ENCODE results near the gene MYBL2. TPM values are rescaled to one million over a fixed set of nuclear protein-coding genes. Genes with fewer than 3 reads are reported as not detected.
"Not testable (repeated sequence)": the region's sequence is repeated elsewhere in the genome, so short reads cannot be mapped to it uniquely, and the experiment has no call there.

MYBL2 gene
- total RNA-seq, 2 experiments from 2014 or later = 106 to 110 TPM

DNA sequence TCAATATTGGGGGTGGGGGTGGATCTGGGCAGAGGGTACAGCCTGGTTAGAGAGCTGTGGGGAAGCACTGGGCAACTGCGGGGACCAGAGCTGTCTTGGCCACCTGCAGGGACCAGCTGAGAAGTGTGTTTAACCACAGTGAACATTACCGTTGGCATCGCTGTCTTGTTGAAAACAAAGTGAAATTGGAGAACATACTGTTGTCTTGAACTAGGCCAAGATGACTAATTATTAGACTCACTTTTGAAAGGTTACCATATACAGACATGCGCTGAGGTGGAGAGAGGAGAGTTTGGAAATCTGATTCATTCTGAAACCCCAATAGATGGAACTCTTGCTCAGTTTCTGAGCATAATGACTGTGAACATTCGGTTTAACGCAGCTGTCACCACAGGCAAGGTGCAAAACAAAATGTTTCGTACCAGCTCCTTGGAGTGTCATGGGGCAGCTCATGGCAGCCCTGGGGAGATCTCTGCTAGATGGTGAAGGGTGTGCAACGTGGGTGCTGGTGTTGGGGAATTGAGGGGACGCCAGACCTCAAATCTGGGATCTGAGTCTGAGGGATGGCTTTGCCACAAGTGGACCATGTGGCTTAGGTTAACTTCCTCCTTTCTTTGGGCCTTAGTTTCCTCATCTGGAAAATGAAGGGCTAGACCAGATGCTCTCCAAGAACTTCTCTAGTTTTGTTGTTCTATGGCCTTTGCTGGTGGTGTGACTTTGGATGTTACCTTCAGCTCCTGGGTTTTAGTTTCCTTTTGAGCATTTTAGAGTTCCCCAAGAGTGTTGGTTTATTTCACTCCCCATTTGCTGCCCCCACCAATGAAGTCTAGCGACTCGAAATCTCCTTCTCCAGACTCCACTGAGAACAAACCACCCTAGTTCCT is 84.5 kb downstream of the MYBL2 start:
- POLR2A ChIA-PET = interaction anchor here (0.7 to 1.6 kb wide), 5 partner anchors 18 to 204 kb away, joined by 3 to 7 read pairs (median 3); no protein-coding TSS in a partner anchor
- H3K27me3 Mint-ChIP-seq = no peaks in the 10 kb centered on the region

DNA sequence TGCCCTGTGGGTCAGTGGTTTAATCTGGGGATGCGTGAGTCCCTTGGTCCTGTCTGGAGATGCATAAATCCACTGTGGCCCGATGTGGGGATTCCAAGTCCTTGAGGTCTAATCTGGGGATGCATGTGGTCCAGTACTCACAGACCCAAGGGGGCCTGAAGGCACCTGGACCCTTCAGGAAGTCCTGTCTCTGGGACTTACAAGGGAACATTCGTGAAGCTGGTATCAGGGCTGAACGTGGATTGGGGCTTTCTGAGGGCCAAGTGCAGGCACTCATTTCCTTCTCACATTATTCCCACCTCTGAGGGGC is 85.1 kb downstream of the MYBL2 start:
- Mint-ChIP-seq H3K27me3 (no peaks in the 10 kb centered on the region), H3K4me1 (peaks cover 38% of the 10 kb centered on the region), H3K36me3 (ENCODE audit: low read depth) (peaks cover 4% of the 10 kb centered on the region), H3K9me3 (peaks cover 4% of the 10 kb centered on the region), H3K27ac (peak overlapping the region; percentile 86), H3K4me3 (no peak overlapping the region)
- POLR2A ChIA-PET = interaction anchor here (1.1 kb wide), 1 partner anchor 88 kb away, joined by 3 read pairs; no protein-coding TSS in a partner anchor
- no peak for DNase-seq
- CTCF ChIA-PET = interaction anchor here (0.5 to 3.7 kb wide), 6 partner anchors 9 to 304 kb away, joined by 3 to 15 read pairs (median 4); no protein-coding TSS in a partner anchor

More for the DNA sequence above, 84.5 kb downstream of the MYBL2 start:
- CTCF ChIA-PET = interaction anchor here (0.6 to 3.7 kb wide), 19 partner anchors 10 to 400 kb away, joined by 3 to 23 read pairs (median 4); no protein-coding TSS in a partner anchor
- H3K9me3 Mint-ChIP-seq = peaks cover 4% of the 10 kb centered on the region
- DNase-seq = peak; percentile 60
- peaks cover 40% of the 10 kb centered on the region for H3K4me1 Mint-ChIP-seq
- H3K4me3 Mint-ChIP-seq = peak overlapping the region; percentile 0
- peaks cover 4% of the 10 kb centered on the region for H3K36me3 Mint-ChIP-seq (ENCODE audit: low read depth)
- peak overlapping the region; percentile 86 for H3K27ac Mint-ChIP-seq

DNA sequence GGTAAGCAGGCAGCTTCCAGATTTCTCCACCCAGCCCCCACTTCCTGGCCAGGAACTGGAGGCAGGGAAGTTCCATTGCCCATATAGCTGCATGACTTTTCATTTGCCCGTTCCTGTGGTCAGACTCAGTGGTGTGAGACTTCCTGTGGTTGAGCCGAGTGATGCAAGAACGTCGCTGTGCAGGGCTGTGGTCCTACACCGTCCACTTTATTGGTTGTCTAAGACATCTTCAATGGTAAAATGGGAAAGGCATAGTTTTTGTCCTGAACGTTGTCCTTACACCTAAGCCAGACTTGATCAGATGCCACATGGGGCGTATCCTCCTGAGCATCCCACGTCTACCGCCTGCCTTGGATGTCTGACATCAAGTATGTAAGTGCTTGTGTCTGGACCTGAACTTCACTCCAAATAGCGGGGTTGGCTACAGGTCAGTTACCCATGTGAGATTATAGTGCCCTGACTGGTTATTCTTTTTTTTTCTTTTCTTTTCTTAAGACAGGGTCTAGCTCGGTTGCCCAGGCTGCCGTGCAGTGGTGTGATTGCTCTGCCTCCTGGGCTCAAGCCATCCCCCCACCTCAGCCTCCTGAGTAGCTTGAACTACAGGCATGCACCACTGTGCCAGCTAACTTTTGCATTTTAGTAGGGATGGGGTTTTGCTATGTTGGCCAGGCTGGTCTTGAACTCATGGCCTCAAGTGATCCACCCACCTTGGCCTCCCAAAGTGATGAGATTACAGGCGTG is 85.8 kb downstream of the MYBL2 start:
- Mint-ChIP-seq H3K4me3 (no peak overlapping the region), H3K4me1 (peaks cover 37% of the 10 kb centered on the region), H3K27ac (peak overlapping the region; percentile 86), H3K27me3 (no peaks in the 10 kb centered on the region), H3K36me3 (ENCODE audit: low read depth) (peaks cover 4% of the 10 kb centered on the region), H3K9me3 (peaks cover 4% of the 10 kb centered on the region)
- DNase-seq = peak; percentile 29
- ChIA-PET CTCF (interaction anchor here (0.5 to 3.1 kb wide), 5 partner anchors 8 to 331 kb away, joined by 3 to 11 read pairs (median 3); no protein-coding TSS in a partner anchor), POLR2A (interaction anchor here (1.1 kb wide), 1 partner anchor 88 kb away, joined by 3 read pairs; no protein-coding TSS in a partner anchor)

DNA sequence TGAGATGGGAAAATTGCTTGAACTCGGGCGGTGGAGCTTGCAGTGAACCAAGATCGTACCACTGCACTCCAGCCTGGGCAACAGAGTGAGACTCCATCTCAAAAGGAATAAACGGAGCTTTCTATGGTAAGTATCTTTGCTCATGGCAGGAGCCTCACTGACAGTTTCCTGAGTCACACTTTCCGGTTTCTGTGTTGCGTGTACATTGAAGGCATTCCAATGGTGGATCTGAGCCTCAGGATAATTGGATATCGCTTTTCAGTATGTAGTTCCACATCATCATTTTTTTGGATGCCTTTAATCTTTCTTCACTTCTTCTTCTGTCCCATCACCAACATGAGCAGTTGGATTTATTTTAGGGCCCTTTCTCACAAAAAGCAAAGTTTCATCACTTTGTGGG is 88.5 kb downstream of the MYBL2 start:
- ChIA-PET CTCF (interaction anchor here (1.0 to 1.8 kb wide), 2 partner anchors 10 to 11 kb away, joined by 3 to 8 read pairs; no protein-coding TSS in a partner anchor), POLR2A (no interaction called here)
- Mint-ChIP-seq H3K36me3 (ENCODE audit: low read depth) (peaks cover 8% of the 10 kb centered on the region), H3K27me3 (no peaks in the 10 kb centered on the region), H3K27ac (no peak overlapping the region), H3K4me3 (no peak overlapping the region), H3K4me1 (peaks cover 26% of the 10 kb centered on the region), H3K9me3 (peaks cover 10% of the 10 kb centered on the region)
- DNase-seq = no peak

DNA sequence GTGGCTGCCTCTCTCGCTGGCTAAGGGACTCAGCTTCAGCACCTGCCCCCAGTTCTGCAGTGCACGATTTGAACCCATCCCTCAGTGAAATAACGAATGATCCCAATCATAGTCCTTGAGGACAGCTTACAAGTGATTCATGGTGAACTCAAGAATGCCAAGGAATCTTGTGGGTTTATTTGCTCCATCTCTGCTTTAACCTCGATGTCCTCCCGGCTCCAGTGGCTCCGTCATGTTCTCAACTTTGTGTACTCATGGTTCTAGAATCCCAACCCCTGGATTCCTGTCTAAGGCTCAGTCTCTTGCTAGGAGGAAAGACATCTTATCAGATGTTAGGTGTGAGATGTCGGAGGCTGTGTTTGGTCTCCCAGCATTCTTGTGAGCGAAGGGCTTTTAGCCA is 88.9 kb downstream of the MYBL2 start:
- Mint-ChIP-seq H3K36me3 (ENCODE audit: low read depth) (peaks cover 8% of the 10 kb centered on the region), H3K4me1 (peaks cover 23% of the 10 kb centered on the region), H3K27me3 (no peaks in the 10 kb centered on the region), H3K4me3 (no peak overlapping the region), H3K27ac (no peak overlapping the region), H3K9me3 (peaks cover 10% of the 10 kb centered on the region)
- no peak for DNase-seq
- CTCF ChIA-PET = interaction anchor here (0.7 to 1.8 kb wide), 2 partner anchors 10 to 353 kb away, joined by 3 to 8 read pairs; no protein-coding TSS in a partner anchor
- POLR2A ChIA-PET = no interaction called here

DNA sequence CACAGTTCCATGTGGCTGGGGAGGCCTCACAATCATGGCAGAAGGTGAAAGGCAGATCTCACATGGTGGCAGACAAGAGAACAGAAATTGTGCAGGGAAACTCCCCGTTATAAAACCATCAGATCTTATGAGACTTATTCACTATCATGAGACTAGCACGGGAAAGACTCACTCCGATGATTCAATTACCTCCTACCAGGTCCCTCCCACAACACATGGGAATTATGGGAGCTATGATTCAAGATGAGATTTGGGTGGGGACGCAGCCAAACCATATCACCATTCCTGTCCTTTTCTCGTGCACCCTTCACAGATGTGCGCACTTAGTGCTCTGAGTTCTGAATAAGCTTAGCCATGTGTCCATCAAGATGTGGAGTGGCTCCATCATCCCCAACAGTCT is 91.0 kb downstream of the MYBL2 start:
- H3K4me1 Mint-ChIP-seq; POLR2A ChIA-PET; H3K36me3 Mint-ChIP-seq (ENCODE audit: low read depth); H3K27ac Mint-ChIP-seq; H3K4me3 Mint-ChIP-seq; DNase-seq; CTCF ChIA-PET; H3K27me3 Mint-ChIP-seq: not testable (repeated sequence)
- H3K9me3 Mint-ChIP-seq = peaks cover 10% of the 10 kb centered on the region

DNA sequence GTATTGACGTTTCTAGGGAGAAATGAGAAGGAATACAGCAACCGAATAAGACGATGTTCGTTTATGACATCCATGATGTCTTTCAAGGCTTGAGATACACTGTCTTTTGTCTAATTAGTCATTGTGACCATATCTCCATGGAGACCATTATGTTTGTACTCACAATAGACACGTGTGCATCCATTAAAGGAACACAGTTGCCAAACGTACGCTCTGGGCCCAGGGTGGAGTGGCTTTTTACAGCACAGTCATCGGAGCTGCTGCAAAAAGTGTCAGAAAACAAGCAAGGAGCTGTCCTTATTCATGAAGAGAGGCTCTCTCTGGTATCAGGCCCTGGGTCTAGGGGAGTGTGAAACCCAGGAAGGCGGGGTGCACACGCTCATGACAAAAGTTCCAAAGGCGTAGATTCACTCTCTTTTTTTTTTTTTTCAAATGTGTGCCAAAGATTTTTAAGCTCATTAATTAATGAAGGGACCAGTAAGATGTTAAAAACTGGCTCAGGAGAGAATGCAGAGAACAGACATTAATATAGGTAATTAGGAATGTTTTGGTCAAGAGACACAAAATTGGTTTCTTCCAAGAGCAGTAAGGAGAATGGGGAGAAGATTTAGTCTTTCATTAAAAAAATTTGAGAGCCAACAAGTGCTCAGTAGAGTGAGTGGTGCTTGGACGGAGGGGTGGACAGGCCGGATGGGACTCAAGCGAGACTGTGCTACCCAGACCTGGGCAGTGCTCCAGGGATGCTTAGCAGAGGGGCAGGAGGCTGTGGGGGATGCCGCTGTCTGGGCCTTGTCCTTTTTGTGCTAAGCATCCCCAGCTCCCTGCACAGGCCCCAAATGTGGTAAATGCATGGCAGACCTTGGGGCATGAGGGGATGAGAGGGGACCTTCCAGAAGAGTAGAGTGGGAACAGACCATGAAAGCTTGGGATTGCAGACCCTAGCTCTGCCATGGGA is 94.7 kb downstream of the MYBL2 start:
- peaks cover 7% of the 10 kb centered on the region for H3K9me3 Mint-ChIP-seq
- peaks cover 4% of the 10 kb centered on the region for H3K36me3 Mint-ChIP-seq (ENCODE audit: low read depth)
- ChIA-PET POLR2A (no interaction called here), CTCF (interaction anchor here (1.7 to 1.8 kb wide), 2 partner anchors 10 to 17 kb away, joined by 4 to 11 read pairs; no protein-coding TSS in a partner anchor)
- no peaks in the 10 kb centered on the region for H3K4me1 Mint-ChIP-seq
- H3K27me3 Mint-ChIP-seq = no peaks in the 10 kb centered on the region
- no peak overlapping the region for H3K4me3 Mint-ChIP-seq
- no peak for DNase-seq
- H3K27ac Mint-ChIP-seq = no peak overlapping the region

DNA sequence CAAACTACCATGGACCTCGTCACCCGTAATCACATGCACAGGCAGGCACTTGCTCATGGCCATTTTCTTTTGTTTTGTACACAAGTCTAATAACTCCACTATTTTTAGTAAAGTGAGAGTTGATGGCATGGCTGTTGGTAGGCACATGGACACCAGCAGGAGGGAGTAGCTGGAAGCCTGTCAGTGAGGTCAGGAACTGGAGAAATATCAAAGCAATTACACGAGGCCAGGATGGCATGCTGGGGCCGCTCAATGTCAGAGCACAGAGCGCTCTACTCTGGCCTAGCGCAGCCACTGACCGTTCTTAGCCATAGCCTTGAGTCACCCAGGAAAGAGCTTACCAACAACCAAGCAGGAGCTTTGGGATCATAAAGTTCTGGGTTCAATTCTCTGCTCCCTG is 96.0 kb downstream of the MYBL2 start:
- POLR2A ChIA-PET = no interaction called here
- H3K27me3 Mint-ChIP-seq = peaks cover 2% of the 10 kb centered on the region
- no peak overlapping the region for H3K27ac Mint-ChIP-seq
- H3K36me3 Mint-ChIP-seq (ENCODE audit: low read depth) = peaks cover 4% of the 10 kb centered on the region
- CTCF ChIA-PET = interaction anchor here (0.6 to 1.8 kb wide), 4 partner anchors 15 to 152 kb away, joined by 3 to 4 read pairs (median 4); no protein-coding TSS in a partner anchor
- no peak overlapping the region for H3K4me3 Mint-ChIP-seq
- H3K9me3 Mint-ChIP-seq = peaks cover 7% of the 10 kb centered on the region
- no peak for DNase-seq
- no peaks in the 10 kb centered on the region for H3K4me1 Mint-ChIP-seq

DNA sequence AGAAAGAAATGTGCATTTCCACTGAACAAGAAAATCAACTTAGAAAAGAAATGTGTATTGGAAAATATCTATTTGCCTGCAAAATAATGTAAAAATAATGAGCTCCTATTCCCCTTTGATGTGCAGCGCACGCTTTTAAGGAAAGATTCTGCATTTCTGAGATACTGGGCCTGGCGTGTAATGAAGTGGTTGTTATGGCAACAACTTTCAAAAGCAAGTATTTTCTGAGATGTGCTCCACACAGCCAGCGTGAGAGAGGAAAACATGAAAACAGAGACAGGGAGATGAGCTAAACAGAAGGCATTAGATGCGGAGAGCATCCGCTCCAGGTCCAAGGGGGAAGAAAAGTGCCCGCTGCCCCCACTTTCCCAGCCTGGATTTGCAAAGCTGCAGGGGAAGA is 99.0 kb downstream of the MYBL2 start:
- no peak overlapping the region for H3K4me3 Mint-ChIP-seq
- H3K9me3 Mint-ChIP-seq = no peaks in the 10 kb centered on the region
- no peak overlapping the region for H3K27ac Mint-ChIP-seq
- peaks cover 11% of the 10 kb centered on the region for H3K27me3 Mint-ChIP-seq
- H3K36me3 Mint-ChIP-seq (ENCODE audit: low read depth) = no peaks in the 10 kb centered on the region
- ChIA-PET CTCF (interaction anchor here (1.0 to 1.9 kb wide), 3 partner anchors 10 to 271 kb away, joined by 3 to 8 read pairs (median 3); no protein-coding TSS in a partner anchor), POLR2A (no interaction called here)
- no peak for DNase-seq
- no peaks in the 10 kb centered on the region for H3K4me1 Mint-ChIP-seq

Other genes starting within 250 kb of the MYBL2 start
- 100 to 1,000 TPM; 166 to 172 TPM for gene SRSF6, start 209.2 kb upstream of the MYBL2 start, total RNA-seq
- 1 to 10 TPM; 6.7 to 7.9 TPM for gene L3MBTL1, start 159.4 kb upstream of the MYBL2 start, total RNA-seq
- under 1 TPM; 0.37 to 0.40 TPM for gene SGK2, start 108.1 kb upstream of the MYBL2 start, total RNA-seq
- 10 to 100 TPM; 14.0 to 15.8 TPM for gene IFT52, start 76.2 kb upstream of the MYBL2 start, total RNA-seq
- gene GTSF1L, start 59.9 kb downstream of the MYBL2 start, total RNA-seq = not detected
- gene TOX2, start 247.7 kb downstream of the MYBL2 start, total RNA-seq = 1 to 10 TPM; 1.5 to 1.9 TPM

Data from activated CD4-positive, alpha-beta T cell treated with anti-CD3 and anti-CD28 coated beads, Interleukin-2, amount 10 ng/mL, durations not matched to agents 7 days and 5 days (primary cell).